HL-60 (cell line): ENCODE data around the gene BEST3.

Source experiments
- DNase-seq, 2 experiments: peaks; one replicate each; pipeline ENCODE4 v3.0.0-alpha.2; 2010 to 2020; ENCODE audit warnings: low read depth in 1 of 2, low spot score in 1 of 2
- H3K27ac ChIP-seq: fragments of 250-450 bp; sonication (Bioruptor Pico); replicated peaks from 2 replicates; pipeline ENCODE4 v1.5.1; 2020; ENCODE audit warnings: mild to moderate bottlenecking, moderate library complexity
- H3K27me3 ChIP-seq: fragments of 250-450 bp; sonication (Bioruptor Pico); 2 replicates; pipeline ENCODE4 v1.5.1; 2021; ENCODE audit warnings: mild to moderate bottlenecking, moderate library complexity; ENCODE audit not compliant: insufficient read depth, poor library complexity, severe bottlenecking
- H3K4me3 ChIP-seq: replicated peaks from 2 replicates; pipeline ENCODE4 v1.5.1; 2011; ENCODE audit warnings: mild to moderate bottlenecking, control low read depth, low read length; ENCODE audit not compliant: insufficient read depth
- CTCF ChIP-seq: IDR thresholded peaks from one replicate; pipeline ENCODE4 v1.5.1; 2011; ENCODE audit warnings: low read length, control low read depth, inconsistent platforms; ENCODE audit not compliant: insufficient read depth
- GABPA ChIP-seq: IDR thresholded peaks from 2 replicates; pipeline ENCODE4 v1.6.1; 2012; ENCODE audit warnings: low read depth
- POLR2AphosphoS5 ChIP-seq: IDR thresholded peaks from 2 replicates; pipeline ENCODE4 v1.6.1; 2012; ENCODE audit warnings: low read depth
- REST ChIP-seq: IDR thresholded peaks from 2 replicates; pipeline ENCODE4 v1.6.1; 2012; ENCODE audit warnings: low read depth; ENCODE audit not compliant: insufficient replicate concordance
- SPI1 ChIP-seq: IDR thresholded peaks from 2 replicates; pipeline ENCODE4 v1.6.1; 2012; ENCODE audit warnings: low read depth, mild to moderate bottlenecking, borderline replicate concordance

Gene BEST3

GRCh38 chr12:69726922-69727321 is 27.8 kb upstream of the BEST3 start:
- TF ChIP-seq REST = no peak
- TF ChIP-seq POLR2AphosphoS5 = no peak
- TF ChIP-seq SPI1 = no peak
- no peak for TF ChIP-seq CTCF
- TF ChIP-seq GABPA = no peak
- Histone ChIP-seq H3K4me3 (no peak overlapping the region), H3K27me3 (peaks cover 8% of the 10 kb centered on the region), H3K27ac (no peak overlapping the region)
- no peak for DNase-seq

- Histone ChIP-seq H3K27me3 (peaks cover 3% of the 10 kb centered on the region), H3K4me3 (no peak overlapping the region), H3K27ac (no peak overlapping the region)
- no peak for DNase-seq
- TF ChIP-seq SPI1 (no peak), POLR2AphosphoS5 (no peak), CTCF (no peak), GABPA (no peak), REST (no peak)
Observed at GRCh38 chr12:69720750-69721149, 21.6 kb upstream of the BEST3 start.

GRCh38 chr12:69719336-69720316 is 20.5 kb upstream of the BEST3 start:
- Histone ChIP-seq H3K4me3 (no peak overlapping the region), H3K27ac (no peak overlapping the region), H3K27me3 (peaks cover 3% of the 10 kb centered on the region)
- TF ChIP-seq GABPA = no peak
- no peak for TF ChIP-seq POLR2AphosphoS5
- no peak for TF ChIP-seq REST
- no peak for TF ChIP-seq CTCF
- TF ChIP-seq SPI1 = no peak
- no peak for DNase-seq
